HepG2 (cell line): Measurements from ENCODE around the gene ROS1. TPM values are rescaled to one million over a fixed set of nuclear protein-coding genes. Genes with fewer than 3 reads are reported as not detected.

Experiments used
- ATF2 ChIP-seq: sonication (generic); formaldehyde crosslinking; IDR thresholded peaks from 2 replicates; pipeline ENCODE4 v1.4.0; 2020; ENCODE audit warnings: missing genetic modification reagents
- FLYWCH1 ChIP-seq: sonication (generic); formaldehyde crosslinking; IDR thresholded peaks from 2 replicates; pipeline ENCODE4 v1.8.1; 2023; ENCODE audit warnings: mild to moderate bottlenecking, missing genetic modification reagents
- FOXJ3 ChIP-seq: sonication (generic); formaldehyde crosslinking; IDR thresholded peaks from 2 replicates; pipeline ENCODE4 v1.4.0; 2020; ENCODE audit warnings: missing genetic modification reagents, mild to moderate bottlenecking, borderline replicate concordance
- HBP1 ChIP-seq: IDR thresholded peaks from 2 replicates; pipeline ENCODE4 v1.6.1; 2016; ENCODE audit warnings: low read depth, control low read depth
- KAT8 ChIP-seq: IDR thresholded peaks from 2 replicates; pipeline ENCODE4 v1.6.1; 2016; ENCODE audit warnings: missing genetic modification reagents, missing compliant biosample characterization
- KLF11 ChIP-seq: IDR thresholded peaks from 2 replicates; pipeline ENCODE4 v1.6.1; 2016; ENCODE audit warnings: missing compliant biosample characterization
- MTA1 ChIP-seq: sonication (generic); formaldehyde crosslinking; IDR thresholded peaks from 2 replicates; pipeline ENCODE4 v1.4.0; 2020; ENCODE audit warnings: missing genetic modification reagents, mild to moderate bottlenecking, borderline replicate concordance
- PTBP1 ChIP-seq: fragments of 200-400 bp; formaldehyde crosslinking; IDR thresholded peaks from 2 replicates; pipeline ENCODE4 v1.6.1; 2018; ENCODE audit warnings: low read length, low read depth; ENCODE audit not compliant: poor library complexity, severe bottlenecking
- SMC3 ChIP-seq: IDR thresholded peaks from 2 replicates; pipeline ENCODE4 v1.6.1; 2011; ENCODE audit warnings: low read length, improper control_type of control experiment
- STAG1 ChIP-seq: sonication (generic); formaldehyde crosslinking; IDR thresholded peaks from 2 replicates; pipeline ENCODE4 v1.4.0; 2020; ENCODE audit warnings: missing genetic modification reagents
- ZNF710 ChIP-seq: sonication (generic); formaldehyde crosslinking; IDR thresholded peaks from 2 replicates; pipeline ENCODE4 v1.5.0; 2020; ENCODE audit warnings: mild to moderate bottlenecking, missing genetic modification reagents, borderline replicate concordance
- polyA plus RNA-seq, 8 experiments: library from polyadenylated mRNA; depleted of rRNA in 3 of 8; stranded (reverse) in 7 of 8; unstranded in 1 of 8; fragments of >200 nt; fragmentation: Illumina TruSeq in 4 of 8; extraction: Trizol in 4 of 8; gene quantifications; 2 replicates each; pipeline versions ENCODE4 v1.2.1 to v1.2.3, GENCODE V29; 2011 to 2016; ENCODE audit warnings: low read depth in 4 of 8, missing spikeins in 1 of 8, mixed read lengths in 1 of 8; ENCODE audit not compliant: insufficient read depth in 1 of 8
- total RNA-seq, 5 experiments: library from RNA; depleted of rRNA; stranded (reverse); fragments of >200 nt; fragmentation: Illumina TruSeq; extraction: Trizol; gene quantifications; 2 replicates each; pipeline ENCODE4 v1.2.3, GENCODE V29; 2016; ENCODE audit warnings: low read depth in 1 of 5
- TF ChIP-seq, protein P1 (sequence below): sonication (generic); IDR thresholded peaks from 2 replicates; pipeline ENCODE4 v1.6.1; 2016; ENCODE audit warnings: low read depth, borderline replicate concordance
- TF ChIP-seq, protein P2 (sequence below): sonication (generic); formaldehyde crosslinking; IDR thresholded peaks from 2 replicates; pipeline ENCODE4 v1.5.1; 2020; ENCODE audit warnings: mild to moderate bottlenecking, missing genetic modification reagents
- TF ChIP-seq, protein P3 (sequence below): sonication (generic); formaldehyde crosslinking; IDR thresholded peaks from 2 replicates; pipeline ENCODE4 v1.5.0; 2020; ENCODE audit warnings: missing genetic modification reagents
- TF ChIP-seq, protein P4 (sequence below): sonication (generic); formaldehyde crosslinking; IDR thresholded peaks from 2 replicates; pipeline ENCODE4 v1.5.0; 2020; ENCODE audit warnings: missing genetic modification reagents
- TF ChIP-seq, protein P5 (sequence below): IDR thresholded peaks from 2 replicates; pipeline ENCODE4 v1.6.1; 2016; ENCODE audit warnings: control low read depth

Gene ROS1
- total and polyA plus RNA-seq, 2 of the 13 experiments (the other 11 are each of a cell fraction or from before 2014, with no cell fraction given): not detected

- TF ChIP-seq KLF11 (no peak), SMC3 (peak; percentile 76), HBP1 (CRISPR knock-in tag) (no peak), PTBP1 (no peak), ZNF710 (CRISPR knock-in tag) (no peak), STAG1 (CRISPR knock-in tag) (peak; percentile 92), ATF2 (CRISPR knock-in tag) (no peak), FOXJ3 (no peak), FLYWCH1 (CRISPR knock-in tag) (no peak), MTA1 (CRISPR knock-in tag) (no peak), KAT8 (no peak)
- TF ChIP-seq, protein P1, sequence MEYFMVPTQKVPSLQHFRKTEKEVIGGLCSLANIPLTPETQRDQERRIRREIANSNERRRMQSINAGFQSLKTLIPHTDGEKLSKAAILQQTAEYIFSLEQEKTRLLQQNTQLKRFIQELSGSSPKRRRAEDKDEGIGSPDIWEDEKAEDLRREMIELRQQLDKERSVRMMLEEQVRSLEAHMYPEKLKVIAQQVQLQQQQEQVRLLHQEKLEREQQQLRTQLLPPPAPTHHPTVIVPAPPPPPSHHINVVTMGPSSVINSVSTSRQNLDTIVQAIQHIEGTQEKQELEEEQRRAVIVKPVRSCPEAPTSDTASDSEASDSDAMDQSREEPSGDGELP: no peak
- TF ChIP-seq, protein P2, sequence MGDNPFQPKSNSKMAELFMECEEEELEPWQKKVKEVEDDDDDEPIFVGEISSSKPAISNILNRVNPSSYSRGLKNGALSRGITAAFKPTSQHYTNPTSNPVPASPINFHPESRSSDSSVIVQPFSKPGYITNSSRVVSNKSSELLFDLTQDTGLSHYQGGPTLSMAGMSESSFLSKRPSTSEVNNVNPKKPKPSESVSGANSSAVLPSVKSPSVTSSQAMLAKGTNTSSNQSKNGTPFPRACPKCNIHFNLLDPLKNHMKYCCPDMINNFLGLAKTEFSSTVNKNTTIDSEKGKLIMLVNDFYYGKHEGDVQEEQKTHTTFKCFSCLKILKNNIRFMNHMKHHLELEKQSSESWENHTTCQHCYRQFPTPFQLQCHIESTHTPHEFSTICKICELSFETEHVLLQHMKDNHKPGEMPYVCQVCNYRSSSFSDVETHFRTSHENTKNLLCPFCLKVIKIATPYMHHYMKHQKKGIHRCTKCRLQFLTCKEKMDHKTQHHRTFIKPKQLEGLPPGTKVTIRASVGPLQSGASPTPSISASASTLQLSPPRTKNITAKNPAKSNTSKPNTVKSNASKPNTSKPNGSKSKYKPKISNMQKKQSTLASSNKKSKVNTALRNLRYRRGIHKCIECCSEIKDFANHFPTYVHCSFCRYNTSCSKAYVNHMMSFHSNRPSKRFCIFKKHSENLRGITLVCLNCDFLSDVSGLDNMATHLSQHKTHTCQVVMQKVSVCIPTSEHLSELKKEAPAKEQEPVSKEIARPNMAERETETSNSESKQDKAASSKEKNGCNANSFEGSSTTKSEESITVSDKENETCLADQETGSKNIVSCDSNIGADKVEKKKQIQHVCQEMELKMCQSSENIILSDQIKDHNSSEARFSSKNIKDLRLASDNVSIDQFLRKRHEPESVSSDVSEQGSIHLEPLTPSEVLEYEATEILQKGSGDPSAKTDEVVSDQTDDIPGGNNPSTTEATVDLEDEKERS (CRISPR knock-in tag): no peak
- TF ChIP-seq, protein P3, sequence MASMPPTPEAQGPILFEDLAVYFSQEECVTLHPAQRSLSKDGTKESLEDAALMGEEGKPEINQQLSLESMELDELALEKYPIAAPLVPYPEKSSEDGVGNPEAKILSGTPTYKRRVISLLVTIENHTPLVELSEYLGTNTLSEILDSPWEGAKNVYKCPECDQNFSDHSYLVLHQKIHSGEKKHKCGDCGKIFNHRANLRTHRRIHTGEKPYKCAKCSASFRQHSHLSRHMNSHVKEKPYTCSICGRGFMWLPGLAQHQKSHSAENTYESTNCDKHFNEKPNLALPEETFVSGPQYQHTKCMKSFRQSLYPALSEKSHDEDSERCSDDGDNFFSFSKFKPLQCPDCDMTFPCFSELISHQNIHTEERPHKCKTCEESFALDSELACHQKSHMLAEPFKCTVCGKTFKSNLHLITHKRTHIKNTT (CRISPR knock-in tag): no peak
- TF ChIP-seq, protein P4, sequence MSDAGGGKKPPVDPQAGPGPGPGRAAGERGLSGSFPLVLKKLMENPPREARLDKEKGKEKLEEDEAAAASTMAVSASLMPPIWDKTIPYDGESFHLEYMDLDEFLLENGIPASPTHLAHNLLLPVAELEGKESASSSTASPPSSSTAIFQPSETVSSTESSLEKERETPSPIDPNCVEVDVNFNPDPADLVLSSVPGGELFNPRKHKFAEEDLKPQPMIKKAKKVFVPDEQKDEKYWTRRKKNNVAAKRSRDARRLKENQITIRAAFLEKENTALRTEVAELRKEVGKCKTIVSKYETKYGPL (CRISPR knock-in tag): peak; percentile 45; the same call in 1 of the 2 replicates
- TF ChIP-seq, protein P5, sequence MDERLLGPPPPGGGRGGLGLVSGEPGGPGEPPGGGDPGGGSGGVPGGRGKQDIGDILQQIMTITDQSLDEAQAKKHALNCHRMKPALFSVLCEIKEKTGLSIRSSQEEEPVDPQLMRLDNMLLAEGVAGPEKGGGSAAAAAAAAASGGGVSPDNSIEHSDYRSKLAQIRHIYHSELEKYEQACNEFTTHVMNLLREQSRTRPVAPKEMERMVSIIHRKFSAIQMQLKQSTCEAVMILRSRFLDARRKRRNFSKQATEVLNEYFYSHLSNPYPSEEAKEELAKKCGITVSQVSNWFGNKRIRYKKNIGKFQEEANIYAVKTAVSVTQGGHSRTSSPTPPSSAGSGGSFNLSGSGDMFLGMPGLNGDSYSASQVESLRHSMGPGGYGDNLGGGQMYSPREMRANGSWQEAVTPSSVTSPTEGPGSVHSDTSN (CRISPR knock-in tag): no peak
These were observed 24.1 kb upstream of the ROS1 start (continued) for GRCh38 chr6:117449549-117450439.
